Spinal cord (tissue), 10 donors: Measurements from ENCODE around the gene PRICKLE2. TPM values are rescaled to one million over a fixed set of nuclear protein-coding genes. Genes with fewer than 3 reads are reported as not detected.
A peak's percentile ranks its signal among the peaks of the same experiment; 100 is the strongest.

Experiments
- DNase-seq, 6 donors: peaks; one replicate each; pipeline versions ENCODE4 v3.0.0 to v3.0.0-alpha.2; 2013 to 2015; ENCODE audit warnings: low spot score in 6 of 6, low read depth in 4 of 6
- H3K27ac ChIP-seq: one replicate; pipeline ENCODE4 v1.5.1; 2013; ENCODE audit warnings: low read depth, low read length, control low read depth
- H3K27me3 ChIP-seq: one replicate; pipeline ENCODE4 v1.6.1; 2013; ENCODE audit warnings: low read length; ENCODE audit not compliant: control insufficient read depth, insufficient read depth
- H3K36me3 ChIP-seq: one replicate; pipeline ENCODE4 v1.6.1; 2013; ENCODE audit warnings: low read length; ENCODE audit not compliant: control insufficient read depth, insufficient read depth
- H3K4me1 ChIP-seq: one replicate; pipeline ENCODE4 v1.6.1; 2013; ENCODE audit warnings: low read length; ENCODE audit not compliant: control insufficient read depth, insufficient read depth
- H3K4me3 ChIP-seq: one replicate; pipeline ENCODE4 v1.5.1; 2013; ENCODE audit warnings: low read depth, low read length, control low read depth
- H3K9me3 ChIP-seq: one replicate; pipeline ENCODE4 v1.6.1; 2013; ENCODE audit warnings: low read length; ENCODE audit not compliant: control insufficient read depth, insufficient read depth
- WGBS: methylation state at CpG from one replicate; pipeline ENCODE4 v1.1.5; 2013; ENCODE audit warnings: missing lambda C conversion rate; ENCODE audit not compliant: insufficient coverage; 5-methylcytosine and 5-hydroxymethylcytosine counted together
- polyA plus RNA-seq, 2 donors: library from polyadenylated mRNA; unstranded; fragments of 120-200 nt; gene quantifications; one replicate each; pipeline ENCODE4 v1.2.1, GENCODE V29; 2013; ENCODE audit not compliant: insufficient read length in 2 of 2
- total RNA-seq, 2 donors: library from RNA; depleted of rRNA in 1 of 2; stranded (reverse); fragments of 120-200 nt in 1 of 2; fragments of >200 nt in 1 of 2; gene quantifications; one replicate each; pipeline versions ENCODE4 v1.2.3 to v1.2.4, GENCODE V29; 2013 to 2014
- donor health status: healthy.

The PRICKLE2 gene
- total and polyA plus RNA-seq, 4 donors, result 24.2 to 51.3 (median 27.3) TPM

DNA sequence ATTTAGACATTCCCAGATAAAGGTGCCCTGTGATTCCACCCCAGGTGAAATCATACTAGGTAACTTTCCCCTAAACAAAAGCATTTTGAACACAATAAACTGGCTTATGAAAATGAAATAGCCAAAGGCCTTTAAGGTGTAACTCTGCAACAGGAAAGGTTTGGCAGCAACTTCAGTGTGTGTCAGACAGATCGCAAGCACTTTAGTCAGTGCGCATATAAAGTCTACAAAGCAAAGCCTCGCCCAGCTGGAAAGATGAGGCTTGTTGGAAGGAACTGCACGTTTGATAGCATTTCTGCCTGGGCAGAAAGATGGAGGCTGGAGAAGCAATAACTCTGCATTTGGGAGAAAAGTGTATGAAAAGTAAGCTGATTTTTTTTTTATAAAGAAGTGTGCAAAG lies 57.9 kb downstream of the PRICKLE2 start:
- H3K4me1 ChIP-seq, result peaks cover 4% of the 10 kb centered on the region
- H3K9me3 ChIP-seq, result no peaks in the 10 kb centered on the region
- no peaks in the 10 kb centered on the region for H3K27me3 ChIP-seq
- H3K36me3 ChIP-seq, result peaks cover 2% of the 10 kb centered on the region
- 84% methylated on average over 4 of the region's 4 CpGs for WGBS
- no peak overlapping the region for H3K27ac ChIP-seq
- H3K4me3 ChIP-seq, result no peak overlapping the region
- DNase-seq, result no peak

GRCh38 chr3:64166584-64167162 lies 58.6 kb downstream of the PRICKLE2 start:
- DNase-seq, result peak in 2 of 6 donors; percentile 20 to 58
- 80% methylated on average over 2 of the region's 4 CpGs for WGBS
- H3K36me3 ChIP-seq, result peaks cover 2% of the 10 kb centered on the region
- no peak overlapping the region for H3K27ac ChIP-seq
- no peaks in the 10 kb centered on the region for H3K27me3 ChIP-seq
- H3K4me3 ChIP-seq, result no peak overlapping the region
- no peaks in the 10 kb centered on the region for H3K9me3 ChIP-seq
- peaks cover 4% of the 10 kb centered on the region for H3K4me1 ChIP-seq

- H3K36me3 ChIP-seq, result peaks cover 2% of the 10 kb centered on the region
- H3K4me3 ChIP-seq, result no peak overlapping the region
- H3K27me3 ChIP-seq, result no peaks in the 10 kb centered on the region
- H3K27ac ChIP-seq, result no peak overlapping the region
- no CpG with 5 or more reads among the region's 2 CpGs for WGBS
- peaks cover 4% of the 10 kb centered on the region for H3K4me1 ChIP-seq
- DNase-seq, result no peak
- no peaks in the 10 kb centered on the region for H3K9me3 ChIP-seq
Observed at GRCh38 chr3:64164349-64164748, 60.9 kb downstream of the PRICKLE2 start.

DNA sequence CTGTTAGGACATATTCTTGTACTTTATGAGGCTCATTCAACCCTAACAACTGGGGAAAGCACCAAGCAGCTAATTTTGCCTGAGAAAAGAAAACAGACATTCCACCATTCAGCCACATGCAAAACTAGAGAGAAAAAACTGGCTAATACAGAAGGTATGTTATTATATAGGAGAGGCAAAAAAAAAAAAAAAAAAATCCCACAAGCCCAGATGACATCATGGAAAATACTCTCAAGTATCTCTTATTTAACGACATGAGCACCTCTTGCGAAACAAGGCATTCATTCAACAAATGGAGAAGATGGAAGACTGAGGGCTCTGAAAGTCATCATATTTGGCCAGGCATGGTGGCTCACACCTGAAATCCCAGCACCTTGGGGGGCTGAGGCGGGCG lies 61.5 kb downstream of the PRICKLE2 start:
- WGBS, result 83% methylated on average over 2 of the region's 4 CpGs
- Histone ChIP-seq H3K27ac (no peak overlapping the region), H3K36me3 (peaks cover 5% of the 10 kb centered on the region), H3K27me3 (no peaks in the 10 kb centered on the region), H3K9me3 (no peaks in the 10 kb centered on the region), H3K4me1 (peaks cover 4% of the 10 kb centered on the region), H3K4me3 (no peak overlapping the region)
- peak in 1 of 6 donors; percentile 35 for DNase-seq

DNA sequence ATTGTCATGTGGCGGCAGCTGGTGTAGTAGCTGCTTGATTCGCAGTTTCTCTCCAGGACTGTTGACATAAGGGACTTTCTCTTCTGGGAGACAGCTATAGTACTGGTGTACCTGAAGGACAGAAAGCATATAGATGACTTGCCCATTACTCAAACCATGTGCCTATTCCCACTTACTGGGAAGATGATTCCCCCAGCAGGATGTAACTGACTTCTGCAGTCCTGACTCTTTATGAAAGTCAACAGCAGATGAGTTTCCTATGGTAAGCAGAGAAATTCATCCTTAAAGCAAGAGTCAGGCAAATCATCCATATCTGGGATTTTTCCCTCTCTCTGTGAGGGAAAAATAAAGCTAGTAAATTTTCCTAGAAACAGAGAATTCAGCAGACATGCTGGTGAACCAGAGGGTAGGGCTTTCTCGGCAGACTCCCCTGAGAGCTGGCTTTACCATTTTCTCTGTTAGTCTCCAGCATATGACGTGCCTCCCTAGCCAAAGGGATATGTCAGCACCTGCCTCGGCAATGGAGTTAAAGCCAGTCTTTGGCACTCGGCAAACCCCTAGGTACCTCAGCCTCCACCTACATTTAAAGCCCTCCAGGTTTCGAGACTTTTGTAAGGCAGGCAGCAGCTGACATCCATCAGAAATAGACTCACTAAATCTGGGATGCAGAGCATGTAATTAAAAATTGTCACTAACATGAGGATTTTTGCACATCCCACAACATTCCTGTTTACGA lies 62.1 kb downstream of the PRICKLE2 start:
- Histone ChIP-seq H3K4me3 (no peak overlapping the region), H3K27ac (no peak overlapping the region), H3K9me3 (no peaks in the 10 kb centered on the region), H3K36me3 (peaks cover 8% of the 10 kb centered on the region), H3K4me1 (peaks cover 4% of the 10 kb centered on the region), H3K27me3 (no peaks in the 10 kb centered on the region)
- WGBS, result 50% methylated on average over 2 of the region's 8 CpGs
- peak in 1 of 6 donors; percentile 30 for DNase-seq

DNA sequence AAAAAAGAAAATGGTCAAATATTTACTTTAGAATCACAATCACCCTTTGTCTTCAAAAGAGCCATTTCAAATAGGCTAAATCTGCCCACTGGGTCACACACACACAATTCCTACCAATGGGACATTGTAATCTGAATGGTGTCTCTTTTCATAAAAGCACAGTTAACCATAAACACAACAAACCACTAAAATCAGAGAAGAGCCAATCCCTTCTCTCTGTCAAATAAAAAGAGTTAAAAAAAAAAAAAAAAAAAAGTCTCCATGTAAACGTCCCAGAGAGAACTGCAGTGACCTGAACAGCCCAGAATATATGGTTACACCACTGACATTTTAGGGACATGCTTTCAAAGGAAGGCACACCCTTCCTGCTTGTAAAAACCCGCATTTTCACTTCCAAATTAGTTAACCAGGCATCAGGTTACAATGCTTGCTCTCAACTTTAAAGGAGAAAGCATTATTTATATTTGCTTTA lies 63.7 kb downstream of the PRICKLE2 start:
- no peak overlapping the region for H3K4me3 ChIP-seq
- 50% methylated on average over 1 of the region's 2 CpGs for WGBS
- H3K36me3 ChIP-seq, result peaks cover 20% of the 10 kb centered on the region
- peak overlapping the region; percentile 29 for H3K27ac ChIP-seq
- no peaks in the 10 kb centered on the region for H3K27me3 ChIP-seq
- no peak for DNase-seq
- H3K9me3 ChIP-seq, result no peaks in the 10 kb centered on the region
- peaks cover 4% of the 10 kb centered on the region for H3K4me1 ChIP-seq

- H3K4me1 ChIP-seq, result peaks cover 4% of the 10 kb centered on the region
- H3K27me3 ChIP-seq, result no peaks in the 10 kb centered on the region
- H3K27ac ChIP-seq, result no peak overlapping the region
- H3K9me3 ChIP-seq, result no peaks in the 10 kb centered on the region
- peaks cover 17% of the 10 kb centered on the region for H3K36me3 ChIP-seq
- H3K4me3 ChIP-seq, result no peak overlapping the region
- DNase-seq, result no peak
- WGBS, result 81% methylated on average over 5 of the region's 8 CpGs
Observed at GRCh38 chr3:64160000-64160695, 65.1 kb downstream of the PRICKLE2 start.

GRCh38 chr3:64158334-64158733 lies 66.9 kb downstream of the PRICKLE2 start:
- 95% methylated on average over 3 of the region's 3 CpGs for WGBS
- Histone ChIP-seq H3K36me3 (peaks cover 17% of the 10 kb centered on the region), H3K27ac (no peak overlapping the region), H3K9me3 (no peaks in the 10 kb centered on the region), H3K4me3 (no peak overlapping the region), H3K27me3 (no peaks in the 10 kb centered on the region), H3K4me1 (no peaks in the 10 kb centered on the region)
- DNase-seq, result no peak

DNA sequence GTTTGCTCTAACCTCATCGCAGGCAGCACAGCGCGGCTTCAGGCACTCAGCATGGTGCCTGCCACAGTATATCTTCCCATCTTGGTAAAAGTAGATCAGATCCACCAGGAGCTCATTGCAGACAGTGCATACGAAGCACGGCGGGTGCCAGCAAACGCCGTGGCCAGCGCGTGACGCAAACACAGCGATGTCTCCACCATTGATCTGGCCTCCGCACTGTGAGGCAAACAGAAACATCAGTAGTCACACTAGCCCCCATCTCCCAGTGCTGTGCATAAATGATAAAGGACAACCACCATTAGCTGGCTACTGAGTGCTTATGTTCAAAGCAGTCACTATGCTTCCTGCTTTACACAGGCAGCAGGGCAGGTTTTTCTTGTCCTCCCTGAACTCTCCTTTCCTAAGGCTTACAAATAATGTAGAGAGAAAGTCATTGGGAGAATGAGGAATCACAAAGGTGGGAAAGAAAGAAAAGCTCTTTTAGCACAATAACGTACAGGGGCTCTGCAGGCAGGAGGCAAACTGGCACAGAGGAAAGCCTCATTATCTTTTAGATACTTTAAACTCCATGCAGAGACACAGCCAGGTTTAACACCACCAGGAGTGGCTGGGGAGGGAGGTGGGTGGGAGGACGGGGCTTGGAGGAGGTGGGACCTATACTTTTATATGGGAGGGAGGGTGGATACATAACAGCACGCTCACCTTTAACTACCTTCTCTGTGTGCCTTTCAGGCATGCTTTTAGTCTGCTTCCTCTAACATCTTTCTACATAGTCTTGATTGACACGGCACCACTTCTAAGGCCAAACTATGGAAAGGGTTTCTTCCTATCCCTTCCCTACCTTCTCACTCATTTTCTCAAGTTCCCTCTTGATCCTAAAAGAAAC lies 67.9 kb downstream of the PRICKLE2 start:
- peak in 1 of 6 donors; percentile 16 for DNase-seq
- WGBS, result 95% methylated on average over 14 of the region's 17 CpGs
- Histone ChIP-seq H3K4me1 (peaks cover 3% of the 10 kb centered on the region), H3K27ac (no peak overlapping the region), H3K4me3 (no peak overlapping the region), H3K27me3 (no peaks in the 10 kb centered on the region), H3K9me3 (no peaks in the 10 kb centered on the region), H3K36me3 (peaks cover 17% of the 10 kb centered on the region)
